ENCODE results near the gene PRR20E.

DNA sequence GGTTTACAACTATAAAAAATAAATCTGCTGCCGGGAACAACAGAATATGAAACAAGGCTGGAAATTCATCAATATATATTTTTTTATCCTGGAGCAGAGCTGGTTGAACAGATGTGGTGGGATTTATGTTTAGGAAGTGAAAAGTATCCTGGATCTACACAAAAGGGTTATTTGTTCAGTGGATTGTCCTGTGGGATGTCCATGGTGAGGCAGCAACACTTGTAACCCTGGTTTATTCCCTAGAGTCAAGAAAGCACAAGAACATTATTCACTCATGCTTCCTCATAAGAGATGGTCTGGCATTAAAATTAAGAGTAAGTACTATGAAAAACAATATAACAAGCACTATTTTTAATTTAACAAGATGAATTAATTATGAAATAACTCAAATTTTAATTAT, 46.0 kb downstream of the PRR20E start:
- TF ChIP-seq, protein P1, sequence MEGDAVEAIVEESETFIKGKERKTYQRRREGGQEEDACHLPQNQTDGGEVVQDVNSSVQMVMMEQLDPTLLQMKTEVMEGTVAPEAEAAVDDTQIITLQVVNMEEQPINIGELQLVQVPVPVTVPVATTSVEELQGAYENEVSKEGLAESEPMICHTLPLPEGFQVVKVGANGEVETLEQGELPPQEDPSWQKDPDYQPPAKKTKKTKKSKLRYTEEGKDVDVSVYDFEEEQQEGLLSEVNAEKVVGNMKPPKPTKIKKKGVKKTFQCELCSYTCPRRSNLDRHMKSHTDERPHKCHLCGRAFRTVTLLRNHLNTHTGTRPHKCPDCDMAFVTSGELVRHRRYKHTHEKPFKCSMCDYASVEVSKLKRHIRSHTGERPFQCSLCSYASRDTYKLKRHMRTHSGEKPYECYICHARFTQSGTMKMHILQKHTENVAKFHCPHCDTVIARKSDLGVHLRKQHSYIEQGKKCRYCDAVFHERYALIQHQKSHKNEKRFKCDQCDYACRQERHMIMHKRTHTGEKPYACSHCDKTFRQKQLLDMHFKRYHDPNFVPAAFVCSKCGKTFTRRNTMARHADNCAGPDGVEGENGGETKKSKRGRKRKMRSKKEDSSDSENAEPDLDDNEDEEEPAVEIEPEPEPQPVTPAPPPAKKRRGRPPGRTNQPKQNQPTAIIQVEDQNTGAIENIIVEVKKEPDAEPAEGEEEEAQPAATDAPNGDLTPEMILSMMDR (IDR thresholded peaks at IDR 0.05; ENCODE audit: insufficient read depth, low read length, poor library complexity, severe bottlenecking) = no peak
- TF ChIP-seq EZH2phosphoT487 (conservative IDR thresholded peaks at IDR 0.05; ENCODE audit: low read length) = no peak
